ENCODE measurements around the gene SPNS3. TPM values are rescaled to one million over a fixed set of nuclear protein-coding genes. Genes with fewer than 3 reads are reported as not detected.

Gene SPNS3
- total RNA-seq, 2 donors from 2014 or later: 0.90 to 1.0 TPM

- DNase-seq: no peak
- Histone ChIP-seq H3K4me1 (peaks cover 5% of the 10 kb centered on the region), H3K27me3 (no peaks in the 10 kb centered on the region), H3K9me3 (no peaks in the 10 kb centered on the region), H3K9ac (ENCODE audit: low read depth in 2 of 2, low read length in 2 of 2) (no peak overlapping the region), H3K36me3 (no peaks in the 10 kb centered on the region), H3K4me3 (no peak overlapping the region), H3K27ac (no peak overlapping the region)
- intact Hi-C loops (cut with DNase I): no loop called here
- TF ChIP-seq CTCF (IDR thresholded peaks at IDR 0.05): no peak
Observed at GRCh38 chr17:4445731-4446130, 12.0 kb downstream of the SPNS3 start.

GRCh38 chr17:4446326-4447071 is 12.8 kb downstream of the SPNS3 start:
- no peak for DNase-seq
- Histone ChIP-seq H3K27me3 (no peaks in the 10 kb centered on the region), H3K4me3 (no peak overlapping the region), H3K9ac (ENCODE audit: low read depth in 2 of 2, low read length in 2 of 2) (no peak overlapping the region), H3K27ac (no peak overlapping the region), H3K9me3 (no peaks in the 10 kb centered on the region), H3K36me3 (no peaks in the 10 kb centered on the region), H3K4me1 (peaks cover 5% of the 10 kb centered on the region)
- TF ChIP-seq CTCF (IDR thresholded peaks at IDR 0.05): no peak
- intact Hi-C loops (cut with DNase I): no loop called here

- no peak for DNase-seq
- TF ChIP-seq CTCF (IDR thresholded peaks at IDR 0.05): no peak
- no peak overlapping the region for H3K4me3 ChIP-seq
- H3K27ac ChIP-seq: no peak overlapping the region
- H3K27me3 ChIP-seq: no peaks in the 10 kb centered on the region
- H3K4me1 ChIP-seq: peaks cover 5% of the 10 kb centered on the region
- no peak overlapping the region for H3K9ac ChIP-seq (ENCODE audit: low read depth in 2 of 2, low read length in 2 of 2)
- no peaks in the 10 kb centered on the region for H3K9me3 ChIP-seq
- no peaks in the 10 kb centered on the region for H3K36me3 ChIP-seq
- intact Hi-C loops (cut with DNase I): no loop called here
Observed at GRCh38 chr17:4448197-4448980, 14.6 kb downstream of the SPNS3 start.

- Histone ChIP-seq H3K9me3 (no peaks in the 10 kb centered on the region), H3K4me3 (no peak overlapping the region), H3K4me1 (peaks cover 1% of the 10 kb centered on the region), H3K27ac (no peak overlapping the region), H3K36me3 (no peaks in the 10 kb centered on the region), H3K9ac (ENCODE audit: low read depth in 2 of 2, low read length in 2 of 2) (no peak overlapping the region), H3K27me3 (no peaks in the 10 kb centered on the region)
- intact Hi-C loops (cut with DNase I): no loop called here
- DNase-seq: peak; percentile 45
- no peak for TF ChIP-seq CTCF (IDR thresholded peaks at IDR 0.05)
Observed at GRCh38 chr17:4449736-4450135, 16.0 kb downstream of the SPNS3 start.

- H3K4me3 ChIP-seq: no peak overlapping the region
- no peaks in the 10 kb centered on the region for H3K36me3 ChIP-seq
- H3K9me3 ChIP-seq: no peaks in the 10 kb centered on the region
- no peaks in the 10 kb centered on the region for H3K27me3 ChIP-seq
- H3K4me1 ChIP-seq: no peaks in the 10 kb centered on the region
- H3K27ac ChIP-seq: no peak overlapping the region
- no peak for TF ChIP-seq CTCF (IDR thresholded peaks at IDR 0.05)
- no peak overlapping the region for H3K9ac ChIP-seq (ENCODE audit: low read depth in 2 of 2, low read length in 2 of 2)
- intact Hi-C loops (cut with DNase I): no loop called here
- no peak for DNase-seq
Observed at GRCh38 chr17:4450710-4451316, 17.1 kb downstream of the SPNS3 start.
